ENCODE measurements around the gene C12orf56. TPM values are rescaled to one million over a fixed set of nuclear protein-coding genes. Genes with fewer than 3 reads are reported as not detected.
"Not testable (repeated sequence)": the region's sequence is repeated elsewhere in the genome, so short reads cannot be mapped to it uniquely, and the experiment has no call there.

The C12orf56 gene
- total and polyA plus RNA-seq, 4 donors = 0.25 TPM; not detected in 3

- intact Hi-C loops (cut with DNase I) = no loop called here
- no peaks in the 10 kb centered on the region for H3K36me3 ChIP-seq (ENCODE audit: control insufficient read depth in 1 of 2, insufficient read depth in 2 of 2, low read length in 1 of 2)
- no peak for DNase-seq
- no peaks in the 10 kb centered on the region for H3K9me3 ChIP-seq (ENCODE audit: control insufficient read depth, low read length)
- H3K4me3 ChIP-seq (ENCODE audit: low read length in 2 of 2) = no peak overlapping the region
- ATAC-seq (ENCODE audit: low FRiP score) = no peak
- 36 to 37% methylated on average over 10 of the region's 10 CpGs for WGBS, 2 donors
- no peaks in the 10 kb centered on the region for H3K27me3 ChIP-seq (ENCODE audit: control insufficient read depth in 1 of 2, insufficient read depth in 2 of 2, low read length in 1 of 2)
- H3K27ac ChIP-seq (ENCODE audit: low read depth in 1 of 2, low read length in 2 of 2) = no peak overlapping the region
- no peaks in the 10 kb centered on the region for H3K4me1 ChIP-seq (ENCODE audit: control insufficient read depth in 1 of 2, insufficient read depth in 2 of 2, low read length in 2 of 2)
These were observed 86.0 kb downstream of the C12orf56 start for GRCh38 chr12:64304571-64304970.

- H3K27ac ChIP-seq (ENCODE audit: low read depth in 1 of 2, low read length in 2 of 2) = no peak overlapping the region
- ATAC-seq (ENCODE audit: low FRiP score) (no peak), DNase-seq (no peak)
- intact Hi-C loops (cut with DNase I) = no loop called here
- H3K4me3 ChIP-seq (ENCODE audit: low read length in 2 of 2) = no peak overlapping the region
- H3K27me3 ChIP-seq (ENCODE audit: control insufficient read depth in 1 of 2, insufficient read depth in 2 of 2, low read length in 1 of 2) = no peaks in the 10 kb centered on the region
- WGBS, 2 donors = 79% methylated on average over 3 of the region's 3 CpGs
- no peaks in the 10 kb centered on the region for H3K36me3 ChIP-seq (ENCODE audit: control insufficient read depth in 1 of 2, insufficient read depth in 2 of 2, low read length in 1 of 2)
- no peaks in the 10 kb centered on the region for H3K4me1 ChIP-seq (ENCODE audit: control insufficient read depth in 1 of 2, insufficient read depth in 2 of 2, low read length in 2 of 2)
- H3K9me3 ChIP-seq (ENCODE audit: control insufficient read depth, low read length) = no peaks in the 10 kb centered on the region
These were observed 90.9 kb downstream of the C12orf56 start for GRCh38 chr12:64299628-64300027.

GRCh38 chr12:64296301-64296700, 94.3 kb downstream of the C12orf56 start:
- Histone ChIP-seq H3K27ac (ENCODE audit: low read depth in 1 of 2, low read length in 2 of 2) (no peak overlapping the region), H3K4me3 (ENCODE audit: low read length in 2 of 2) (no peak overlapping the region), H3K36me3 (ENCODE audit: control insufficient read depth in 1 of 2, insufficient read depth in 2 of 2, low read length in 1 of 2) (no peaks in the 10 kb centered on the region), H3K9me3 (ENCODE audit: control insufficient read depth, low read length) (no peaks in the 10 kb centered on the region), H3K4me1 (ENCODE audit: control insufficient read depth in 1 of 2, insufficient read depth in 2 of 2, low read length in 2 of 2) (no peaks in the 10 kb centered on the region), H3K27me3 (ENCODE audit: control insufficient read depth in 1 of 2, insufficient read depth in 2 of 2, low read length in 1 of 2) (peaks cover 0 to 2% of the 10 kb centered on the region in 2 donors)
- no peak for DNase-seq
- ATAC-seq (ENCODE audit: low FRiP score) = no peak
- intact Hi-C loops (cut with DNase I) = no loop called here

- Histone ChIP-seq H3K27me3 (ENCODE audit: control insufficient read depth in 1 of 2, insufficient read depth in 2 of 2, low read length in 1 of 2) (peaks cover 0 to 2% of the 10 kb centered on the region in 2 donors), H3K4me3 (ENCODE audit: low read length in 2 of 2) (no peak overlapping the region), H3K9me3 (ENCODE audit: control insufficient read depth, low read length) (no peaks in the 10 kb centered on the region), H3K4me1 (ENCODE audit: control insufficient read depth in 1 of 2, insufficient read depth in 2 of 2, low read length in 2 of 2) (no peaks in the 10 kb centered on the region), H3K36me3 (ENCODE audit: control insufficient read depth in 1 of 2, insufficient read depth in 2 of 2, low read length in 1 of 2) (no peaks in the 10 kb centered on the region), H3K27ac (ENCODE audit: low read depth in 1 of 2, low read length in 2 of 2) (no peak overlapping the region)
- DNase-seq (no peak), ATAC-seq (ENCODE audit: low FRiP score) (no peak)
- intact Hi-C loops (cut with DNase I) = no loop called here
- 54 to 72% methylated on average over 4 of the region's 4 CpGs for WGBS, 2 donors
These were observed 96.7 kb downstream of the C12orf56 start for GRCh38 chr12:64293654-64294364.

GRCh38 chr12:64293174-64293573, 97.4 kb downstream of the C12orf56 start:
- intact Hi-C loops (cut with DNase I); H3K4me3 ChIP-seq (ENCODE audit: low read length in 2 of 2); ATAC-seq (ENCODE audit: low FRiP score); H3K27me3 ChIP-seq (ENCODE audit: control insufficient read depth in 1 of 2, insufficient read depth in 2 of 2, low read length in 1 of 2); H3K36me3 ChIP-seq (ENCODE audit: control insufficient read depth in 1 of 2, insufficient read depth in 2 of 2, low read length in 1 of 2); H3K9me3 ChIP-seq (ENCODE audit: control insufficient read depth, low read length); H3K27ac ChIP-seq (ENCODE audit: low read depth in 1 of 2, low read length in 2 of 2); DNase-seq; H3K4me1 ChIP-seq (ENCODE audit: control insufficient read depth in 1 of 2, insufficient read depth in 2 of 2, low read length in 2 of 2): not testable (repeated sequence)
- WGBS, 2 donors = 84 to 93% methylated on average over 6 to 15 of the region's 15 CpGs

- DNase-seq (no peak), ATAC-seq (ENCODE audit: low FRiP score) (no peak)
- Histone ChIP-seq H3K4me3 (ENCODE audit: low read length in 2 of 2) (no peak overlapping the region), H3K27ac (ENCODE audit: low read depth in 1 of 2, low read length in 2 of 2) (no peak overlapping the region), H3K27me3 (ENCODE audit: control insufficient read depth in 1 of 2, insufficient read depth in 2 of 2, low read length in 1 of 2) (no peaks in the 10 kb centered on the region), H3K4me1 (ENCODE audit: control insufficient read depth in 1 of 2, insufficient read depth in 2 of 2, low read length in 2 of 2) (no peaks in the 10 kb centered on the region), H3K9me3 (ENCODE audit: control insufficient read depth, low read length) (no peaks in the 10 kb centered on the region), H3K36me3 (ENCODE audit: control insufficient read depth in 1 of 2, insufficient read depth in 2 of 2, low read length in 1 of 2) (no peaks in the 10 kb centered on the region)
- intact Hi-C loops (cut with DNase I) = no loop called here
- WGBS, 2 donors = 68 to 80% methylated on average over 4 of the region's 4 CpGs
These were observed 104.0 kb downstream of the C12orf56 start for GRCh38 chr12:64286521-64286920.

GRCh38 chr12:64284256-64284655, 106.3 kb downstream of the C12orf56 start:
- no peaks in the 10 kb centered on the region for H3K36me3 ChIP-seq (ENCODE audit: control insufficient read depth in 1 of 2, insufficient read depth in 2 of 2, low read length in 1 of 2)
- no peaks in the 10 kb centered on the region for H3K27me3 ChIP-seq (ENCODE audit: control insufficient read depth in 1 of 2, insufficient read depth in 2 of 2, low read length in 1 of 2)
- intact Hi-C loops (cut with DNase I) = no loop called here
- DNase-seq (no peak), ATAC-seq (ENCODE audit: low FRiP score) (no peak)
- no peaks in the 10 kb centered on the region for H3K4me1 ChIP-seq (ENCODE audit: control insufficient read depth in 1 of 2, insufficient read depth in 2 of 2, low read length in 2 of 2)
- H3K4me3 ChIP-seq (ENCODE audit: low read length in 2 of 2) = no peak overlapping the region
- H3K9me3 ChIP-seq (ENCODE audit: control insufficient read depth, low read length) = no peaks in the 10 kb centered on the region
- no peak overlapping the region for H3K27ac ChIP-seq (ENCODE audit: low read depth in 1 of 2, low read length in 2 of 2)
- WGBS, 2 donors = 86 to 88% methylated on average over 4 of the region's 4 CpGs

GRCh38 chr12:64278421-64278820, 112.1 kb downstream of the C12orf56 start:
- intact Hi-C loops (cut with DNase I) = no loop called here
- H3K27me3 ChIP-seq (ENCODE audit: control insufficient read depth in 1 of 2, insufficient read depth in 2 of 2, low read length in 1 of 2) = no peaks in the 10 kb centered on the region
- no peaks in the 10 kb centered on the region for H3K9me3 ChIP-seq (ENCODE audit: control insufficient read depth, low read length)
- no peaks in the 10 kb centered on the region for H3K4me1 ChIP-seq (ENCODE audit: control insufficient read depth in 1 of 2, insufficient read depth in 2 of 2, low read length in 2 of 2)
- no peak overlapping the region for H3K4me3 ChIP-seq (ENCODE audit: low read length in 2 of 2)
- ATAC-seq (ENCODE audit: low FRiP score) (no peak), DNase-seq (no peak)
- H3K27ac ChIP-seq (ENCODE audit: low read depth in 1 of 2, low read length in 2 of 2) = no peak overlapping the region
- no peaks in the 10 kb centered on the region for H3K36me3 ChIP-seq (ENCODE audit: control insufficient read depth in 1 of 2, insufficient read depth in 2 of 2, low read length in 1 of 2)
- WGBS, 2 donors = 87 to 91% methylated on average over 4 of the region's 4 CpGs

- ATAC-seq (ENCODE audit: low FRiP score) (no peak), DNase-seq (no peak)
- no peaks in the 10 kb centered on the region for H3K36me3 ChIP-seq (ENCODE audit: control insufficient read depth in 1 of 2, insufficient read depth in 2 of 2, low read length in 1 of 2)
- H3K4me3 ChIP-seq (ENCODE audit: low read length in 2 of 2) = no peak overlapping the region
- H3K4me1 ChIP-seq (ENCODE audit: control insufficient read depth in 1 of 2, insufficient read depth in 2 of 2, low read length in 2 of 2) = no peaks in the 10 kb centered on the region
- no peaks in the 10 kb centered on the region for H3K9me3 ChIP-seq (ENCODE audit: control insufficient read depth, low read length)
- WGBS, 2 donors = 66% methylated on average over 11 of the region's 11 CpGs
- intact Hi-C loops (cut with DNase I) = no loop called here
- no peaks in the 10 kb centered on the region for H3K27me3 ChIP-seq (ENCODE audit: control insufficient read depth in 1 of 2, insufficient read depth in 2 of 2, low read length in 1 of 2)
- no peak overlapping the region for H3K27ac ChIP-seq (ENCODE audit: low read depth in 1 of 2, low read length in 2 of 2)
These were observed 116.8 kb downstream of the C12orf56 start for GRCh38 chr12:64273527-64274403.
